Gastrocnemius medialis (tissue), 4 donors: Measurements from ENCODE around the gene KLHDC7A. TPM values are rescaled to one million over a fixed set of nuclear protein-coding genes. Genes with fewer than 3 reads are reported as not detected.

Experiments used
- ATAC-seq, 2 donors: fragments of 150-250 bp; one replicate each; pipeline ENCODE4 v1.9.1; 2016
- DNase-seq, 2 donors: peaks; one replicate each; pipeline ENCODE4 v3.0.0-alpha.2; 2019
- H3K27ac ChIP-seq, 4 donors: fragments of 200-600 bp; sonication (generic); 1 replicate in 1 of 4; 2 replicates in 3 of 4; pipeline ENCODE4 v1.5.1; 2016 to 2018; ENCODE audit warnings: mild to moderate bottlenecking in 2 of 4, moderate library complexity in 1 of 4
- H3K27me3 ChIP-seq, 3 donors: fragments of 200-600 bp; sonication (generic) in 2 of 3; 1 replicate in 1 of 3; 2 replicates in 2 of 3; pipeline versions ENCODE4 v1.5.1 to v1.6.0; 2016 to 2019; ENCODE audit warnings: mild to moderate bottlenecking in 1 of 3, moderate library complexity in 1 of 3
- H3K36me3 ChIP-seq, 2 donors: fragments of 200-600 bp; sonication (generic) in 1 of 2; one replicate each; pipeline ENCODE4 v1.5.1; 2017 to 2018
- H3K4me1 ChIP-seq, 2 donors: fragments of 200-600 bp; sonication (generic) in 1 of 2; one replicate each; pipeline ENCODE4 v1.5.1; 2016 to 2017; ENCODE audit warnings: mild to moderate bottlenecking in 2 of 2
- H3K4me3 ChIP-seq, 4 donors: fragments of 200-600 bp; sonication (generic) in 3 of 4; 1 replicate in 1 of 4; 2 replicates in 3 of 4; pipeline ENCODE4 v1.5.1; 2016 to 2019; ENCODE audit warnings: mild to moderate bottlenecking in 2 of 4
- H3K9me3 ChIP-seq, 3 donors: fragments of 200-600 bp; sonication (generic) in 2 of 3; 1 replicate in 1 of 3; 2 replicates in 2 of 3; pipeline ENCODE4 v1.5.1; 2016 to 2019
- CTCF ChIP-seq, 5 experiments: fragments of 450-650 bp in 3 of 5; fragments of 200-600 bp in 2 of 5; sonication (generic) in 2 of 5; IDR thresholded peaks in 4 of 5; conservative IDR thresholded peaks in 1 of 5; 1 replicate in 4 of 5; 2 replicates in 1 of 5; pipeline ENCODE4 v1.5.1; 2016 to 2019; ENCODE audit warnings: antibody characterized with exemption in 5 of 5, mild to moderate bottlenecking in 3 of 5, moderate library complexity in 3 of 5
- POLR2A ChIP-seq, 2 donors: fragments of 450-650 bp; IDR thresholded peaks; one replicate each; pipeline ENCODE4 v1.6.1; 2017; ENCODE audit warnings: antibody characterized with exemption in 2 of 2, mild to moderate bottlenecking in 2 of 2, moderate library complexity in 2 of 2
- in situ Hi-C, 4 donors: fragments of 200-750 bp; cut with MboI; loops; one replicate each; pipeline versions ENCODE4 v1.15.0 to v1.8.0; 2017; ENCODE audit warnings: low sequenced_read_pairs in 4 of 4
- intact Hi-C: fragments of 100-400 bp; cut with DNase I; formaldehyde crosslinking; loops from one replicate; pipeline ENCODE4 v1.15.1; 2023; ENCODE audit warnings: low total_unique reads
- total RNA-seq, 4 donors: library from RNA; depleted of rRNA; stranded (reverse); fragments of >200 nt; gene quantifications; one replicate each; pipeline versions ENCODE4 v1.1.0 to v1.2.3, GENCODE V29; 2016

Gene KLHDC7A
- total RNA-seq, 4 donors from 2014 or later = 0.13 TPM; not detected in 3

DNA sequence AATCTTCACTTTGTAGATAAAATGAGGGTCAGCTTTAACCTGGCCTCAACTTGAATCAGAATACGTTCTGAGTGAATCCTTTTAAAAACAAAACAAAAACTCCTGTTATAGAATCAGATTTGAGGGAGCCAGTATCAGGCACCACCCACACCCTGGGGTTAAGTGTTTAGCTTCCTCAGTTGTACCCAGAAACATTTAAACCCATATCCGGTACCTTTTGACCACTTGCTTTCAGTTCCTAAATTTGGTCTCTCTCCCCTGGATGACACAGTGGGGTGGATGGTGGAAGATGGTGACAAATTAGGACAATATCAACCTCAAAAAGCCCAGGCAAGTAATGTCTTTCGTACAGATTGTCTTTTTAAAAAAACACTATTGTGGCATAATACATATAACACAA is 10.4 kb downstream of the KLHDC7A start:
- Histone ChIP-seq H3K4me3 (no peak overlapping the region), H3K27me3 (peaks cover 0 to 6% (median 0%) of the 10 kb centered on the region in 3 donors), H3K27ac (no peak overlapping the region), H3K36me3 (no peaks in the 10 kb centered on the region), H3K9me3 (no peaks in the 10 kb centered on the region), H3K4me1 (no peaks in the 10 kb centered on the region)
- ATAC-seq (no peak), DNase-seq (no peak)
- in situ Hi-C loops = no loop called here
- intact Hi-C loops = no loop called here
- TF ChIP-seq POLR2A (IDR thresholded peaks at IDR 0.05) (no peak), CTCF (IDR thresholded peaks at IDR 0.05 in 4 of 5, conservative IDR thresholded peaks at IDR 0.05 in 1 of 5) (no peak)

DNA sequence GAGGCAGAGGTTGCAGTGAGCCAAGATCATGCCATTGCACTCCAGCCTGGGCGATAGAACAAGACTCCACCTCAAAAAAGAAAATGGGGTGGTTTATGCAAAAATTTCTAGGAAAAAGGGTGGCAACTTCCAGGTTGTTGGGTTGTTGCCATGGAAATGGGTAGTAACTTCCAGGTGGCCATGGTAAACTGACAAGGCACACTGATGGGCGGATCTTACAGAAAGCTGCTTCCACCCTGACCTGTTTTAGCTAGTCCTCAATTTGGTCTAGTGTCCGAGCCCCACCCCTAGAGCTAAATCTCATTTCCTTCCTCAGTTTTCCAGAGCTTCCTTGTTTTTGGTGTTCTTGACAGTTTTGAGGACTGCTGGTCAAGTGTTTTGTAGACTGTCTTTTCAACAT is 13.6 kb downstream of the KLHDC7A start:
- TF ChIP-seq CTCF (IDR thresholded peaks at IDR 0.05 in 4 of 5, conservative IDR thresholded peaks at IDR 0.05 in 1 of 5) = no peak
- no peak for TF ChIP-seq POLR2A (IDR thresholded peaks at IDR 0.05)
- DNase-seq (no peak), ATAC-seq (no peak)
- in situ Hi-C loops = no loop called here
- no peaks in the 10 kb centered on the region for H3K9me3 ChIP-seq
- no peak overlapping the region for H3K4me3 ChIP-seq
- H3K4me1 ChIP-seq = no peaks in the 10 kb centered on the region
- intact Hi-C loops = no loop called here
- no peak overlapping the region for H3K27ac ChIP-seq
- no peaks in the 10 kb centered on the region for H3K36me3 ChIP-seq
- H3K27me3 ChIP-seq = peaks cover 0 to 5% (median 2%) of the 10 kb centered on the region in 3 donors

- no peaks in the 10 kb centered on the region for H3K36me3 ChIP-seq
- H3K9me3 ChIP-seq = no peaks in the 10 kb centered on the region
- DNase-seq = no peak
- H3K4me1 ChIP-seq = no peaks in the 10 kb centered on the region
- ATAC-seq = no peak
- intact Hi-C loops = no loop called here
- in situ Hi-C loops = no loop called here
- H3K27me3 ChIP-seq = peaks cover 0 to 6% (median 2%) of the 10 kb centered on the region in 3 donors
- no peak overlapping the region for H3K27ac ChIP-seq
- no peak overlapping the region for H3K4me3 ChIP-seq
- TF ChIP-seq CTCF (IDR thresholded peaks at IDR 0.05 in 4 of 5, conservative IDR thresholded peaks at IDR 0.05 in 1 of 5) (no peak), POLR2A (IDR thresholded peaks at IDR 0.05) (no peak)
Observed at GRCh38 chr1:18495635-18496034, 14.9 kb downstream of the KLHDC7A start.

DNA sequence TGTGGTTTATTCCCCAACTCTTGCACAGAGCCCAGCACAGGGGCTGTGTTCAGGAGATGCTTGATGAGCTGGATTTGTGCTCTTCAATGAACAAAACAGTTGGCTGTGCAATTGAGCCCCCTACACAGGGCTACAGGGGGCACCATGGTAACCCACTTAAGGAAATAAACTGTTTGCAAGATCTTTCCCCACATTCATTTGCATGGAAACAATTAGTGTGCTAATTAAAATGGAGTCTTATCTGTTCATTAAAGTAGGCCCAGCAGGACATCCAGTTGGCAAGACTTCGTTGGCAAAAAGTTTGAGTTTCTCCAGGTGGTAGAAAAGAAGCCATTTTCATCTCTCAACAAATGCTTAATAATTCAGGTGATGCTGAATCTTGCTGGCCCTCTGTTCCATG is 15.3 kb downstream of the KLHDC7A start:
- H3K36me3 ChIP-seq = no peaks in the 10 kb centered on the region
- DNase-seq (no peak), ATAC-seq (no peak)
- intact Hi-C loops = no loop called here
- TF ChIP-seq POLR2A (IDR thresholded peaks at IDR 0.05) (no peak), CTCF (IDR thresholded peaks at IDR 0.05 in 4 of 5, conservative IDR thresholded peaks at IDR 0.05 in 1 of 5) (no peak)
- in situ Hi-C loops = no loop called here
- H3K4me3 ChIP-seq = no peak overlapping the region
- no peaks in the 10 kb centered on the region for H3K4me1 ChIP-seq
- H3K27ac ChIP-seq = no peak overlapping the region
- H3K27me3 ChIP-seq = peaks cover 0 to 6% (median 2%) of the 10 kb centered on the region in 3 donors
- H3K9me3 ChIP-seq = no peaks in the 10 kb centered on the region
